GM18499 (cell line): ENCODE measurements around the gene UVRAG.
A peak's percentile ranks its signal among the peaks of the same experiment; 100 is the strongest.

Source experiments
- ATAC-seq: cut with Tn5 transposase; IDR thresholded peaks from one replicate; pipeline ENCODE4 v1.9.1; 2021; ENCODE audit warnings: moderate number of reproducible peaks; ENCODE audit not compliant: insufficient read depth, unreplicated experiment

Gene UVRAG

GRCh38 chr11:76131142-76131541 lies 316.1 kb downstream of the UVRAG start:
- no peak for ATAC-seq

- no peak for ATAC-seq
Measured at GRCh38 chr11:76131671-76132631, 316.9 kb downstream of the UVRAG start.

- no peak for ATAC-seq
Measured at GRCh38 chr11:76134239-76134638, 319.2 kb downstream of the UVRAG start.

- ATAC-seq = no peak
Measured at GRCh38 chr11:76135491-76135890, 320.5 kb downstream of the UVRAG start.

- no peak for ATAC-seq
Measured at GRCh38 chr11:76139314-76139713, 324.3 kb downstream of the UVRAG start.

GRCh38 chr11:76140912-76141574 lies 326.0 kb downstream of the UVRAG start:
- no peak for ATAC-seq

GRCh38 chr11:76141901-76142588 lies 327.0 kb downstream of the UVRAG start:
- no peak for ATAC-seq

GRCh38 chr11:76143274-76143673 lies 328.3 kb downstream of the UVRAG start:
- no peak for ATAC-seq

- no peak for ATAC-seq
Measured at GRCh38 chr11:76147106-76147740, 332.2 kb downstream of the UVRAG start.

- no peak for ATAC-seq
Measured at GRCh38 chr11:76148231-76148630, 333.2 kb downstream of the UVRAG start.

- ATAC-seq = no peak
Measured at GRCh38 chr11:76148941-76149613, 334.1 kb downstream of the UVRAG start.

GRCh38 chr11:76149713-76150112 lies 334.7 kb downstream of the UVRAG start:
- ATAC-seq = no peak

- ATAC-seq = no peak
Measured at GRCh38 chr11:76150141-76150540, 335.1 kb downstream of the UVRAG start.

GRCh38 chr11:76151556-76152085 lies 336.6 kb downstream of the UVRAG start:
- no peak for ATAC-seq

GRCh38 chr11:76152086-76152681 lies 337.2 kb downstream of the UVRAG start:
- ATAC-seq = peak; percentile 40

- no peak for ATAC-seq
Measured at GRCh38 chr11:76152741-76153570, 337.9 kb downstream of the UVRAG start.

GRCh38 chr11:76153571-76153923 lies 338.5 kb downstream of the UVRAG start:
- ATAC-seq = no peak

- ATAC-seq = no peak
Measured at GRCh38 chr11:76155500-76156227, 340.7 kb downstream of the UVRAG start.
